Lung (tissue), 12 donors: ENCODE results near the gene TPP2. TPM values are rescaled to one million over a fixed set of nuclear protein-coding genes. Genes with fewer than 3 reads are reported as not detected.
A peak's percentile ranks its signal among the peaks of the same experiment; 100 is the strongest.

ENCODE experiments used
- ATAC-seq: fragments of 200-7000 bp; cut with Tn5 transposase; one replicate; pipeline ENCODE4 v1.9.1; 2020; ENCODE audit warnings: moderate number of reproducible peaks; ENCODE audit not compliant: insufficient read depth, low FRiP score
- DNase-seq, 3 donors: peaks; one replicate each; pipeline ENCODE4 v3.0.0-alpha.2; 2013 to 2017
- H3K27ac ChIP-seq, 2 donors: one replicate each; pipeline ENCODE4 v1.5.1; 2013; ENCODE audit warnings: mild to moderate bottlenecking in 2 of 2, moderate library complexity in 2 of 2, control low read depth in 1 of 2, inconsistent platforms in 1 of 2, low read depth in 1 of 2, low read length in 1 of 2
- H3K27me3 ChIP-seq, 3 donors: one replicate each; pipeline ENCODE4 v1.5.1; 2013; ENCODE audit warnings: low read length in 2 of 3; ENCODE audit not compliant: control insufficient read depth in 3 of 3, insufficient read depth in 3 of 3
- H3K36me3 ChIP-seq, 4 donors: one replicate each; pipeline ENCODE4 v1.5.1; 2013; ENCODE audit warnings: low read length in 4 of 4, mild to moderate bottlenecking in 1 of 4, moderate library complexity in 1 of 4; ENCODE audit not compliant: control insufficient read depth in 4 of 4, insufficient read depth in 4 of 4
- H3K4me1 ChIP-seq, 5 donors: one replicate each; pipeline ENCODE4 v1.5.1; 2013; ENCODE audit warnings: low read length in 5 of 5, mild to moderate bottlenecking in 2 of 5, moderate library complexity in 1 of 5; ENCODE audit not compliant: control insufficient read depth in 5 of 5, insufficient read depth in 5 of 5
- H3K4me3 ChIP-seq: one replicate; pipeline ENCODE4 v1.5.1; 2013; ENCODE audit warnings: mild to moderate bottlenecking, control low read depth, moderate library complexity
- H3K9ac ChIP-seq, 2 donors: one replicate each; pipeline ENCODE4 v1.5.1; 2013; ENCODE audit warnings: low read length in 2 of 2, control low read depth in 1 of 2; ENCODE audit not compliant: insufficient read depth in 1 of 2
- H3K9me3 ChIP-seq, 4 donors: one replicate each; pipeline ENCODE4 v1.5.1; 2013; ENCODE audit warnings: low read length in 3 of 4, mild to moderate bottlenecking in 1 of 4, moderate library complexity in 1 of 4; ENCODE audit not compliant: control insufficient read depth in 4 of 4, insufficient read depth in 3 of 4
- CTCF ChIP-seq: IDR thresholded peaks from 2 replicates; pipeline ENCODE4 v1.5.1; 2012; ENCODE audit warnings: mild to moderate bottlenecking; ENCODE audit errors: control extremely low read depth, extremely low read depth
- WGBS, 2 donors: extraction: QIAGEN DNeasy Blood & Tissue Kit; methylation state at CpG; one replicate each; pipeline ENCODE4 v1.1.7; 2013; 5-methylcytosine and 5-hydroxymethylcytosine counted together
- polyA plus RNA-seq, 2 donors: library from polyadenylated mRNA; stranded (reverse); fragments of 200-250 nt; gene quantifications; one replicate each; pipeline ENCODE4 v1.2.1, GENCODE V29; 2013
- total RNA-seq, 2 donors: library from RNA; depleted of rRNA in 1 of 2; stranded (reverse); fragments of >200 nt in 1 of 2; gene quantifications; one replicate each; pipeline ENCODE4 v1.2.1, GENCODE V29; 2014 to 2021
- donor health status: control.
- donor health status: control.
- donor health status: Bipolar disorder and iron deficiency.
- donor health status: healthy.
- donor health status: DM: yes; HTN: yes; CAD: no.

The TPP2 gene
- total and polyA plus RNA-seq, 4 donors: 19.9 to 78.8 (median 29.8) TPM

- no peak for TF ChIP-seq CTCF
- 73 to 81% methylated on average over 3 of the region's 3 CpGs for WGBS, 2 donors
- no peak overlapping the region for H3K9ac ChIP-seq
- H3K36me3 ChIP-seq: peaks cover 14 to 64% (median 40%) of the 10 kb centered on the region in 4 donors
- no peak overlapping the region for H3K4me3 ChIP-seq
- no peak for ATAC-seq
- no peaks in the 10 kb centered on the region for H3K4me1 ChIP-seq
- H3K27me3 ChIP-seq: no peaks in the 10 kb centered on the region
- no peak for DNase-seq
- H3K9me3 ChIP-seq: no peaks in the 10 kb centered on the region
- no peak overlapping the region for H3K27ac ChIP-seq
These were observed 42.0 kb downstream of the TPP2 start for GRCh38 chr13:102638741-102639140.

GRCh38 chr13:102642029-102642428 is 45.2 kb downstream of the TPP2 start:
- Histone ChIP-seq H3K9ac (no peak overlapping the region), H3K4me1 (no peaks in the 10 kb centered on the region), H3K36me3 (peaks cover 11 to 59% (median 38%) of the 10 kb centered on the region in 4 donors), H3K4me3 (no peak overlapping the region), H3K27me3 (no peaks in the 10 kb centered on the region), H3K9me3 (no peaks in the 10 kb centered on the region), H3K27ac (no peak overlapping the region)
- 62 to 76% methylated on average over 4 of the region's 4 CpGs for WGBS, 2 donors
- DNase-seq (no peak), ATAC-seq (no peak)
- no peak for TF ChIP-seq CTCF

- Histone ChIP-seq H3K9me3 (no peaks in the 10 kb centered on the region), H3K36me3 (peaks cover 13 to 58% (median 38%) of the 10 kb centered on the region in 4 donors), H3K27me3 (no peaks in the 10 kb centered on the region), H3K27ac (no peak overlapping the region), H3K9ac (no peak overlapping the region), H3K4me1 (no peaks in the 10 kb centered on the region), H3K4me3 (no peak overlapping the region)
- no peak for TF ChIP-seq CTCF
- WGBS, 2 donors: 60 to 81% methylated on average over 6 of the region's 6 CpGs
- peak; percentile 34 for ATAC-seq
- DNase-seq: peak in 1 of 3 donors; percentile 37
These were observed 45.7 kb downstream of the TPP2 start for GRCh38 chr13:102642475-102642874.

- Histone ChIP-seq H3K27me3 (no peaks in the 10 kb centered on the region), H3K36me3 (peaks cover 15 to 57% (median 34%) of the 10 kb centered on the region in 4 donors), H3K4me1 (no peaks in the 10 kb centered on the region), H3K27ac (no peak overlapping the region), H3K4me3 (no peak overlapping the region), H3K9ac (no peak overlapping the region), H3K9me3 (no peaks in the 10 kb centered on the region)
- ATAC-seq: no peak
- DNase-seq: no peak
- WGBS, 2 donors: 98 to 100% methylated on average over 1 of the region's 1 CpG
- no peak for TF ChIP-seq CTCF
These were observed 46.9 kb downstream of the TPP2 start for GRCh38 chr13:102643656-102644055.
